Glutamatergic neuron (in vitro differentiated cells): Measurements from ENCODE around the gene BMP7. TPM values are rescaled to one million over a fixed set of nuclear protein-coding genes. Genes with fewer than 3 reads are reported as not detected.
A peak's percentile ranks its signal among the peaks of the same experiment; 100 is the strongest.

Experiments used
- DNase-seq: peaks from one replicate; pipeline ENCODE4 v3.0.0; 2022
- H3K27ac Mint-ChIP-seq: one replicate; pipeline ENCODE4 v1.8.0; 2020; ENCODE audit warnings: mild to moderate bottlenecking, mixed read lengths, inconsistent platforms; ENCODE audit not compliant: unreplicated experiment
- H3K27me3 Mint-ChIP-seq: one replicate; pipeline ENCODE4 v1.8.0; 2020; ENCODE audit warnings: mild to moderate bottlenecking, moderate library complexity, mixed read lengths, inconsistent platforms; ENCODE audit not compliant: unreplicated experiment
- H3K36me3 Mint-ChIP-seq: one replicate; pipeline ENCODE4 v1.8.0; 2020; ENCODE audit warnings: mild to moderate bottlenecking, mixed read lengths, inconsistent platforms; ENCODE audit not compliant: unreplicated experiment
- H3K4me1 Mint-ChIP-seq: one replicate; pipeline ENCODE4 v1.8.0; 2020; ENCODE audit warnings: mild to moderate bottlenecking, low read depth, mixed read lengths, inconsistent platforms; ENCODE audit not compliant: unreplicated experiment
- H3K4me3 Mint-ChIP-seq: one replicate; pipeline ENCODE4 v1.8.0; 2020; ENCODE audit warnings: mild to moderate bottlenecking, mixed read lengths, inconsistent platforms; ENCODE audit not compliant: unreplicated experiment
- H3K9me3 Mint-ChIP-seq: one replicate; pipeline ENCODE4 v1.8.0; 2020; ENCODE audit warnings: mild to moderate bottlenecking, moderate library complexity, mixed read lengths, inconsistent platforms; ENCODE audit not compliant: unreplicated experiment
- CTCF ChIP-seq: fragments of 200-600 bp; sonication (generic); IDR thresholded peaks from one replicate; pipeline ENCODE4 v1.5.0; 2021; ENCODE audit not compliant: partially characterized antibody, unreplicated experiment
- total RNA-seq: library from RNA; stranded (reverse); fragmentation: NEBNext Ultra II Directional; extraction: Animal tissue kit (Norgen Biotek cat#: 25700); gene quantifications from one replicate; pipeline ENCODE4 v1.2.1, GENCODE V29; 2021; ENCODE audit not compliant: unreplicated experiment

The BMP7 gene
- total RNA-seq, 1 donor from 2014 or later: 8.7 TPM

- Mint-ChIP-seq H3K27me3 (peaks cover 7% of the 10 kb centered on the region), H3K9me3 (peaks cover 7% of the 10 kb centered on the region), H3K36me3 (no peaks in the 10 kb centered on the region), H3K4me3 (no peak overlapping the region), H3K4me1 (peaks cover 26% of the 10 kb centered on the region), H3K27ac (no peak overlapping the region)
- no peak for TF ChIP-seq CTCF
- DNase-seq: no peak
Observed at GRCh38 chr20:57274846-57275245, 8.4 kb upstream of the BMP7 start.

- no peaks in the 10 kb centered on the region for H3K36me3 Mint-ChIP-seq
- H3K9me3 Mint-ChIP-seq: peaks cover 8% of the 10 kb centered on the region
- no peak for TF ChIP-seq CTCF
- H3K27me3 Mint-ChIP-seq: peaks cover 7% of the 10 kb centered on the region
- peaks cover 25% of the 10 kb centered on the region for H3K4me1 Mint-ChIP-seq
- H3K4me3 Mint-ChIP-seq: no peak overlapping the region
- peak overlapping the region; percentile 60 for H3K27ac Mint-ChIP-seq
- no peak for DNase-seq
Observed at GRCh38 chr20:57274299-57274698, 7.9 kb upstream of the BMP7 start.

GRCh38 chr20:57272883-57273535 is 6.6 kb upstream of the BMP7 start:
- Mint-ChIP-seq H3K9me3 (peaks cover 8% of the 10 kb centered on the region), H3K36me3 (no peaks in the 10 kb centered on the region), H3K4me3 (no peak overlapping the region), H3K27ac (no peak overlapping the region), H3K27me3 (peaks cover 10% of the 10 kb centered on the region), H3K4me1 (peaks cover 25% of the 10 kb centered on the region)
- no peak for DNase-seq
- TF ChIP-seq CTCF: no peak

GRCh38 chr20:57270204-57270984 is 4.0 kb upstream of the BMP7 start:
- no peaks in the 10 kb centered on the region for H3K36me3 Mint-ChIP-seq
- DNase-seq: no peak
- peaks cover 15% of the 10 kb centered on the region for H3K27me3 Mint-ChIP-seq
- peaks cover 28% of the 10 kb centered on the region for H3K4me1 Mint-ChIP-seq
- peak overlapping the region; percentile 40 for H3K27ac Mint-ChIP-seq
- no peak for TF ChIP-seq CTCF
- H3K4me3 Mint-ChIP-seq: peak overlapping the region; percentile 36
- peaks cover 5% of the 10 kb centered on the region for H3K9me3 Mint-ChIP-seq
